ENCODE measurements around the gene PRTG. TPM values are rescaled to one million over a fixed set of nuclear protein-coding genes. Genes with fewer than 3 reads are reported as not detected.

PRTG gene
- polyA plus RNA-seq, 1 donor (not counting 4 experiments of a cell fraction or from before 2014, with no cell fraction given) = not detected

DNA sequence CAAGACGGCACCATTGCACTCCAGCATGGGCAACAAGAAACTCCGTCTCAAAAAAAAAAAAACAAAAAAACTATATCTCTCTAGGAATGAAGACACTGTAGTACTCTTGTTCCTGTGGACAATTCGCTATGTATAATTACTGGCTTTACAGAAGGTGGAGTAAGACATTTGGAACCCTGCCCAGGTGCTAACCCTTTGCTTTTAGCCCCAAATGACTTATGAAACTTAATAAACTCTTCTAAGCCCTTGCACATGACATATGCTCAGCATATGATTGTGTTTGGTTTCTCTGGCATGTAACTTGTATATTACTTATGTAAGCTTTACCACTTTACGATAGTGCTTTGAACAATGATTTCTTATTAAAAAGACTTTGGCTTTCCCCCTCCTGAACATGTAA is 27.3 kb upstream of the PRTG start:
- Histone ChIP-seq H3K9me1 (ENCODE audit: control insufficient read depth, extremely low read depth, insufficient read depth, low read length) (no peaks in the 10 kb centered on the region), H3K9me3 (ENCODE audit: control insufficient read depth, low read depth, low read length) (no peaks in the 10 kb centered on the region), H3K27ac (ENCODE audit: control insufficient read depth, insufficient read depth, low read length) (no peak overlapping the region), H3K9ac (ENCODE audit: control insufficient read depth, extremely low read depth, insufficient read depth, low read length) (no peak overlapping the region), H2AFZ (ENCODE audit: control insufficient read depth, low read length) (no peak overlapping the region), H4K20me1 (ENCODE audit: control insufficient read depth, extremely low read depth, insufficient read depth, low read length) (no peaks in the 10 kb centered on the region), H3K4me3 (ENCODE audit: control insufficient read depth in 2 of 3, extremely low read depth in 1 of 3, insufficient read depth in 2 of 3, low read depth in 1 of 3, low read length in 3 of 3) (no peak overlapping the region), H3K36me3 (ENCODE audit: control insufficient read depth in 2 of 2, extremely low read depth in 1 of 2, insufficient read depth in 2 of 2, low read length in 2 of 2) (no peaks in the 10 kb centered on the region), H3K4me2 (ENCODE audit: control insufficient read depth, extremely low read depth, insufficient read depth, low read depth, low read length) (no peak overlapping the region), H3K27me3 (ENCODE audit: control insufficient read depth, extremely low read depth, insufficient read depth, low read length) (no peaks in the 10 kb centered on the region), H3K79me2 (ENCODE audit: control insufficient read depth, insufficient read depth, low read length) (no peaks in the 10 kb centered on the region), H3K4me1 (ENCODE audit: control insufficient read depth, extremely low read depth, insufficient read depth, low read length) (no peaks in the 10 kb centered on the region)
- no peak for FAIRE-seq
- TF ChIP-seq, protein P1, sequence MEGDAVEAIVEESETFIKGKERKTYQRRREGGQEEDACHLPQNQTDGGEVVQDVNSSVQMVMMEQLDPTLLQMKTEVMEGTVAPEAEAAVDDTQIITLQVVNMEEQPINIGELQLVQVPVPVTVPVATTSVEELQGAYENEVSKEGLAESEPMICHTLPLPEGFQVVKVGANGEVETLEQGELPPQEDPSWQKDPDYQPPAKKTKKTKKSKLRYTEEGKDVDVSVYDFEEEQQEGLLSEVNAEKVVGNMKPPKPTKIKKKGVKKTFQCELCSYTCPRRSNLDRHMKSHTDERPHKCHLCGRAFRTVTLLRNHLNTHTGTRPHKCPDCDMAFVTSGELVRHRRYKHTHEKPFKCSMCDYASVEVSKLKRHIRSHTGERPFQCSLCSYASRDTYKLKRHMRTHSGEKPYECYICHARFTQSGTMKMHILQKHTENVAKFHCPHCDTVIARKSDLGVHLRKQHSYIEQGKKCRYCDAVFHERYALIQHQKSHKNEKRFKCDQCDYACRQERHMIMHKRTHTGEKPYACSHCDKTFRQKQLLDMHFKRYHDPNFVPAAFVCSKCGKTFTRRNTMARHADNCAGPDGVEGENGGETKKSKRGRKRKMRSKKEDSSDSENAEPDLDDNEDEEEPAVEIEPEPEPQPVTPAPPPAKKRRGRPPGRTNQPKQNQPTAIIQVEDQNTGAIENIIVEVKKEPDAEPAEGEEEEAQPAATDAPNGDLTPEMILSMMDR (optimal IDR thresholded peaks at IDR 0.05 in 1 of 3, IDR thresholded peaks at IDR 0.05 in 1 of 3, conservative IDR thresholded peaks at IDR 0.05 in 1 of 3; ENCODE audit: extremely low read depth in 1 of 3, insufficient read depth in 2 of 3, low read length in 3 of 3) = no peak
- no peak for TF ChIP-seq EZH2 (IDR thresholded peaks at IDR 0.05; ENCODE audit: low read length)
- dilution Hi-C loops (cut with MboI; ENCODE audit: extremely low pct_ligation_motif_present, low sequenced_read_pairs) = no loop called here
- no peak for DNase-seq (ENCODE audit: low read depth, low spot score)

DNA sequence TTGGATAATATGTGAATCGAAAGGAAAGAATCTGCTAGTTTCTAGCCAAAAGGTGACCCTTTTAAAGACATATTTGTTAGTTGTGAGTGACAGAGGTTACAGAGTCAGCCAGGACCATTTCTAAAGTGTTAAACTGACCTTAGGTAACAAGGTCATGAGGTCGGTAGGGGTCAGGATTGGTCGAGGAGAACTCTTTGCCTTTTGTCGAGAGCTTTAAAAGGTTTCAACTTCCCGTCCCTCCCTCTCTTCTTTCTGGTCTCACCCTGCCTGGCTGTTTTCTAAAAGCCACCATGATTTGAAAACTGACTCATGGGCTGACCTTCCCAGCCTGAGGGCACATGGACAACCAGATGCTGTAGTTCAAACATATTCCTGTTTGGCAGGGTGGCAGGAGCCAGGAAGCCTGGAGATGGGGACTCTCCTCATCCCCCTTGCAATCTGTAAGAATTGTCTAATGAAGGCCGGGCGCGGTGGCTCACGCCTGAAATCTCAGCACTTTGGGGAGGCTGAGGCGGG is 25.8 kb upstream of the PRTG start:
- Histone ChIP-seq H3K9ac (ENCODE audit: control insufficient read depth, extremely low read depth, insufficient read depth, low read length) (no peak overlapping the region), H3K4me2 (ENCODE audit: control insufficient read depth, extremely low read depth, insufficient read depth, low read depth, low read length) (no peak overlapping the region), H3K4me1 (ENCODE audit: control insufficient read depth, extremely low read depth, insufficient read depth, low read length) (no peaks in the 10 kb centered on the region), H3K27ac (ENCODE audit: control insufficient read depth, insufficient read depth, low read length) (no peak overlapping the region), H2AFZ (ENCODE audit: control insufficient read depth, low read length) (no peak overlapping the region), H3K79me2 (ENCODE audit: control insufficient read depth, insufficient read depth, low read length) (no peaks in the 10 kb centered on the region), H4K20me1 (ENCODE audit: control insufficient read depth, extremely low read depth, insufficient read depth, low read length) (no peaks in the 10 kb centered on the region), H3K4me3 (ENCODE audit: control insufficient read depth in 2 of 3, extremely low read depth in 1 of 3, insufficient read depth in 2 of 3, low read depth in 1 of 3, low read length in 3 of 3) (no peak overlapping the region), H3K27me3 (ENCODE audit: control insufficient read depth, extremely low read depth, insufficient read depth, low read length) (no peaks in the 10 kb centered on the region), H3K9me1 (ENCODE audit: control insufficient read depth, extremely low read depth, insufficient read depth, low read length) (no peaks in the 10 kb centered on the region), H3K9me3 (ENCODE audit: control insufficient read depth, low read depth, low read length) (no peaks in the 10 kb centered on the region), H3K36me3 (ENCODE audit: control insufficient read depth in 2 of 2, extremely low read depth in 1 of 2, insufficient read depth in 2 of 2, low read length in 2 of 2) (no peaks in the 10 kb centered on the region)
- TF ChIP-seq, protein P1 (optimal IDR thresholded peaks at IDR 0.05 in 1 of 3, IDR thresholded peaks at IDR 0.05 in 1 of 3, conservative IDR thresholded peaks at IDR 0.05 in 1 of 3; ENCODE audit: extremely low read depth in 1 of 3, insufficient read depth in 2 of 3, low read length in 3 of 3) = no peak
- no peak for TF ChIP-seq EZH2 (IDR thresholded peaks at IDR 0.05; ENCODE audit: low read length)
- FAIRE-seq (no peak), DNase-seq (ENCODE audit: low read depth, low spot score) (no peak)
- dilution Hi-C loops (cut with MboI; ENCODE audit: extremely low pct_ligation_motif_present, low sequenced_read_pairs) = no loop called here
